Astrocyte (in vitro differentiated cells and primary cell): ENCODE results near the gene PCID2. TPM values are rescaled to one million over a fixed set of nuclear protein-coding genes. Genes with fewer than 3 reads are reported as not detected.

Source experiments
- DNase-seq: peaks from one replicate; pipeline ENCODE4 v3.0.0-alpha.2; 2010; ENCODE audit warnings: low read depth
- FAIRE-seq: peaks from 2 replicates; lab custom pipeline; 2011; peaks lifted over from hg19 to GRCh38; lab: Jason Lieb, UNC
- H2AFZ ChIP-seq: 2 replicates; pipeline ENCODE4 v1.6.0; 2012; ENCODE audit warnings: low read depth, low read length, inconsistent platforms
- H3K27ac ChIP-seq: 2 replicates; pipeline ENCODE4 v1.5.1; 2011; ENCODE audit warnings: low read depth, low read length, inconsistent platforms
- H3K27me3 ChIP-seq: 2 replicates; pipeline ENCODE4 v1.6.0; 2011; ENCODE audit warnings: low read length, inconsistent platforms; ENCODE audit not compliant: insufficient read depth
- H3K36me3 ChIP-seq: 2 replicates; pipeline ENCODE4 v1.5.1; 2011; ENCODE audit warnings: low read length, inconsistent platforms; ENCODE audit not compliant: insufficient read depth
- H3K4me1 ChIP-seq: 2 replicates; pipeline ENCODE4 v1.5.1; 2011; ENCODE audit warnings: low read length, inconsistent platforms; ENCODE audit not compliant: insufficient read depth
- H3K4me2 ChIP-seq: 2 replicates; pipeline ENCODE4 v1.6.0; 2012; ENCODE audit warnings: low read length, inconsistent platforms
- H3K4me3 ChIP-seq: 2 replicates; pipeline ENCODE4 v1.5.1; 2011; ENCODE audit warnings: low read depth, mild to moderate bottlenecking, low read length, inconsistent platforms; ENCODE audit not compliant: insufficient read depth
- H3K79me2 ChIP-seq: 2 replicates; pipeline ENCODE4 v1.6.0; 2012; ENCODE audit warnings: mild to moderate bottlenecking, low read length, inconsistent platforms; ENCODE audit not compliant: insufficient read depth
- H3K9ac ChIP-seq: 2 replicates; pipeline ENCODE4 v1.6.0; 2012; ENCODE audit warnings: mild to moderate bottlenecking, low read length, inconsistent platforms
- H3K9me3 ChIP-seq: 2 replicates; pipeline ENCODE4 v1.5.1; 2012; ENCODE audit warnings: low read depth, mild to moderate bottlenecking, low read length, inconsistent platforms; ENCODE audit not compliant: insufficient read depth
- H4K20me1 ChIP-seq: 2 replicates; pipeline ENCODE4 v1.6.0; 2012; ENCODE audit warnings: low read length, inconsistent platforms; ENCODE audit not compliant: insufficient read depth
- H3K27ac Mint-ChIP-seq: one replicate; pipeline ENCODE4 v1.8.0; 2021; ENCODE audit warnings: mild to moderate bottlenecking, mixed read lengths; ENCODE audit not compliant: unreplicated experiment
- H3K27me3 Mint-ChIP-seq: one replicate; pipeline ENCODE4 v1.8.0; 2021; ENCODE audit warnings: low read depth, mixed read lengths; ENCODE audit not compliant: unreplicated experiment
- H3K36me3 Mint-ChIP-seq: one replicate; pipeline ENCODE4 v1.8.0; 2021; ENCODE audit warnings: low read depth, mixed read lengths; ENCODE audit not compliant: unreplicated experiment
- H3K4me1 Mint-ChIP-seq: one replicate; pipeline ENCODE4 v1.8.0; 2021; ENCODE audit warnings: low read depth, mixed read lengths; ENCODE audit not compliant: unreplicated experiment
- H3K4me3 Mint-ChIP-seq: one replicate; pipeline ENCODE4 v1.8.0; 2021; ENCODE audit warnings: mild to moderate bottlenecking, moderate library complexity, mixed read lengths; ENCODE audit not compliant: unreplicated experiment
- H3K9me3 Mint-ChIP-seq: one replicate; pipeline ENCODE4 v1.8.0; 2021; ENCODE audit warnings: mild to moderate bottlenecking, mixed read lengths; ENCODE audit not compliant: unreplicated experiment
- EZH2 ChIP-seq: IDR thresholded peaks from 2 replicates; pipeline ENCODE4 v1.6.1; 2012; ENCODE audit warnings: mild to moderate bottlenecking, low read length, inconsistent platforms; ENCODE audit not compliant: insufficient read depth
- total RNA-seq: library from RNA; stranded (reverse); gene quantifications from 2 replicates; pipeline ENCODE4 v1.2.1, GENCODE V29; 2021
- TF ChIP-seq, protein P1 (sequence below): IDR thresholded peaks from 2 replicates; pipeline ENCODE4 v1.5.1; 2011; ENCODE audit warnings: low read depth, mild to moderate bottlenecking, inconsistent platforms, low read length, moderate library complexity; ENCODE audit not compliant: insufficient read depth

PCID2 gene
- total RNA-seq, 1 donor from 2014 or later: 31.5 TPM

DNA sequence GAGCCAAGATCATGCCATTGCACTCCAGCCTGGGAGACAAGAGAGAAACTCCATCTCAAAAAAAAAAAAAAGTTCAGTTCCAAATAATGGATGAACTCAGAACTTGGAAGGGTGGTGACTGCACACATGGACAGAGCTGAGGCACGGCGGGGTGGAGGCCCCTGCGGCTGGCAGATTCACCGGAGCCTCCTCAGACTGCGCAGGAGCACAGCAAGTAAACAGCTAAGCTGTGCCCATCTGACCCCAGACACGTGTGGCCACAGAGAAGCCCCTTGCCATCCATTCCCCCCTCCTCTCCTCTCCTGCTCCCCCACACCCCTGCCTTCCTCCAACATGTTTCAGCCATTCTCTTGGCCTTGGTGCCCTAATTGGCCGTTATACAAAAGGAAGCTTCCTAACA is 65.6 kb downstream of the PCID2 start:
- FAIRE-seq (no peak), DNase-seq (no peak)
- Mint-ChIP-seq H3K9me3 (no peaks in the 10 kb centered on the region), H3K36me3 (no peaks in the 10 kb centered on the region), H3K4me3 (no peak overlapping the region), H3K27ac (no peak overlapping the region), H3K27me3 (peaks cover 26% of the 10 kb centered on the region), H3K4me1 (no peaks in the 10 kb centered on the region)
- no peak overlapping the region for H3K9ac ChIP-seq
- H3K36me3 ChIP-seq: no peaks in the 10 kb centered on the region
- H2AFZ ChIP-seq: no peak overlapping the region
- H4K20me1 ChIP-seq: no peaks in the 10 kb centered on the region
- no peak overlapping the region for H3K4me3 ChIP-seq
- no peaks in the 10 kb centered on the region for H3K4me1 ChIP-seq
- TF ChIP-seq EZH2: no peak
- TF ChIP-seq, protein P1, sequence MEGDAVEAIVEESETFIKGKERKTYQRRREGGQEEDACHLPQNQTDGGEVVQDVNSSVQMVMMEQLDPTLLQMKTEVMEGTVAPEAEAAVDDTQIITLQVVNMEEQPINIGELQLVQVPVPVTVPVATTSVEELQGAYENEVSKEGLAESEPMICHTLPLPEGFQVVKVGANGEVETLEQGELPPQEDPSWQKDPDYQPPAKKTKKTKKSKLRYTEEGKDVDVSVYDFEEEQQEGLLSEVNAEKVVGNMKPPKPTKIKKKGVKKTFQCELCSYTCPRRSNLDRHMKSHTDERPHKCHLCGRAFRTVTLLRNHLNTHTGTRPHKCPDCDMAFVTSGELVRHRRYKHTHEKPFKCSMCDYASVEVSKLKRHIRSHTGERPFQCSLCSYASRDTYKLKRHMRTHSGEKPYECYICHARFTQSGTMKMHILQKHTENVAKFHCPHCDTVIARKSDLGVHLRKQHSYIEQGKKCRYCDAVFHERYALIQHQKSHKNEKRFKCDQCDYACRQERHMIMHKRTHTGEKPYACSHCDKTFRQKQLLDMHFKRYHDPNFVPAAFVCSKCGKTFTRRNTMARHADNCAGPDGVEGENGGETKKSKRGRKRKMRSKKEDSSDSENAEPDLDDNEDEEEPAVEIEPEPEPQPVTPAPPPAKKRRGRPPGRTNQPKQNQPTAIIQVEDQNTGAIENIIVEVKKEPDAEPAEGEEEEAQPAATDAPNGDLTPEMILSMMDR: no peak
- no peaks in the 10 kb centered on the region for H3K9me3 ChIP-seq
- no peak overlapping the region for H3K4me2 ChIP-seq
- H3K27ac ChIP-seq: no peak overlapping the region
- H3K79me2 ChIP-seq: no peaks in the 10 kb centered on the region
- peaks cover 1% of the 10 kb centered on the region for H3K27me3 ChIP-seq

DNA sequence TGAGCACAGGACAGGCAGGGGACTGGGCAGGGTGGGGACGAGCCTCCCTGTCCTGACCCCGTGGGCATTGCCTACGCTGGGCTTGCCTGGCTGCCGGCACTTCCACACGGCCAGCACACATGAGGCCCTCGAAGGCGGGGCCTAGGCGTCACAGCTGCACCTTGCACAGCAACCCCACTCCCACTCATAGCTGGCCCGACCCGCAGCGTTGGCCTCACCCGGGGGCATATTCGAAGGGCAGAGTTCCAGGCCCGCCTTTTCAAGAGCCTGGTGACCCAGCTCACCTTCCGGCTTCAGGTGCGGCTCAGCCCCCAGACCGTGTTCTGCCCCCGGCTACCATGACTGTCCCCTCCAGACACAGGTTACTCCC is 66.9 kb downstream of the PCID2 start:
- no peak overlapping the region for H3K9ac ChIP-seq
- H3K4me1 ChIP-seq: no peaks in the 10 kb centered on the region
- no peaks in the 10 kb centered on the region for H3K79me2 ChIP-seq
- no peak overlapping the region for H3K4me3 ChIP-seq
- no peaks in the 10 kb centered on the region for H4K20me1 ChIP-seq
- Mint-ChIP-seq H3K4me3 (no peak overlapping the region), H3K27ac (no peak overlapping the region), H3K4me1 (no peaks in the 10 kb centered on the region), H3K9me3 (peaks cover 3% of the 10 kb centered on the region), H3K36me3 (no peaks in the 10 kb centered on the region), H3K27me3 (peaks cover 17% of the 10 kb centered on the region)
- H3K27me3 ChIP-seq: peaks cover 7% of the 10 kb centered on the region
- H3K27ac ChIP-seq: no peak overlapping the region
- no peaks in the 10 kb centered on the region for H3K36me3 ChIP-seq
- H3K9me3 ChIP-seq: no peaks in the 10 kb centered on the region
- no peak for DNase-seq
- FAIRE-seq: no peak
- no peak for TF ChIP-seq EZH2
- TF ChIP-seq, protein P1: no peak
- no peak overlapping the region for H3K4me2 ChIP-seq
- no peak overlapping the region for H2AFZ ChIP-seq

DNA sequence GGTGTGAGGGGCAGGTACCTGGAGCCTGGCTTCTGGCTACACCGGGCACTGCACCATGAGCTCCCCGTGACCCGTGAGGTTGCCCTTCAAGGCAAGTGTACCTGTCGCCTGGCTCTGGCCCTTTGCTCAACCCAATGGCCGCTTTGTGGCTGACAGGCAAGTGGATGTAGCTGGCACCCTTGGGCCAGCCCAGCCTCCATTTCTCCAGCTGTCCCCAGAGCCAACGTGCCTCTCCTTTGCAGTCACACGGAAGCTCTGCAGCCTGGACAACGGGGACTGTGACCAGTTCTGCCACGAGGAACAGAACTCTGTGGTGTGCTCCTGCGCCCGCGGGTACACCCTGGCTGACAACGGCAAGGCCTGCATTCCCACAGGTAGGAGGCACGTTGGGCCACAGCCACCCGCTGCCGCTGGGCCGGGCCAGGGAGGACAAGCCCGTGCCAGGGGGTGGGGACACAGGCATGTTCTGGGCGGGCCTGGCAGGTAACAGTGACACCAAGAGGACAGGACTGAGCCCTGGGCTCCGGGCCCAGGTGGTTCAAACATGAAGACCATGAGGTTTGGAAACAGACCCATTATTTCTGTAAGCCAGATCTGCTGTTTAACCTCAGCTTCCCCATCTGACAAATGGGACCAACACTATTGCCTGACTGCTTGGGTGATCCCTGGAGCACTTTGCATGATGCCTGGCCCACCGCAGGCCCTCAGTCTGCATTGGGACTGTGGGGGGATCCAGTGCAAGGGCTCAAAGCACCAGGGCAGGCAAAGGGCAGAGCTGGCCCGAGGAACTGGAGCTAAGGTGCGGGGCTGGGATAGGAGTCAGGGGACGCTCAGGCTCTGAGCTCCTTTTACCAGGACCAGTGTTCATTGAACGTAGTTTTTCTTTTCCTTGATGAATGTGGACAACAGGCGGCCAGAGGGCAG is 67.5 kb downstream of the PCID2 start:
- Histone ChIP-seq H3K4me1 (no peaks in the 10 kb centered on the region), H3K27me3 (peaks cover 7% of the 10 kb centered on the region), H3K27ac (no peak overlapping the region), H3K9me3 (no peaks in the 10 kb centered on the region), H3K4me3 (no peak overlapping the region), H3K36me3 (no peaks in the 10 kb centered on the region), H3K4me2 (no peak overlapping the region), H2AFZ (no peak overlapping the region), H3K9ac (no peak overlapping the region), H4K20me1 (no peaks in the 10 kb centered on the region), H3K79me2 (no peaks in the 10 kb centered on the region)
- no peak for TF ChIP-seq EZH2
- Mint-ChIP-seq H3K4me1 (no peaks in the 10 kb centered on the region), H3K36me3 (no peaks in the 10 kb centered on the region), H3K27me3 (peaks cover 16% of the 10 kb centered on the region), H3K4me3 (no peak overlapping the region), H3K9me3 (peaks cover 3% of the 10 kb centered on the region), H3K27ac (no peak overlapping the region)
- FAIRE-seq: no peak
- DNase-seq: no peak
